HepG2 (cell line): Measurements from ENCODE around the gene SETD5. TPM values are rescaled to one million over a fixed set of nuclear protein-coding genes. Genes with fewer than 3 reads are reported as not detected.

Experiments
- AHR ChIP-seq: IDR thresholded peaks from 2 replicates; pipeline ENCODE4 v1.6.1; 2018; ENCODE audit warnings: missing genetic modification reagents, missing compliant biosample characterization
- CCAR2 ChIP-seq: fragments of 200-400 bp; formaldehyde crosslinking; optimal IDR thresholded peaks from 2 replicates; pipeline ENCODE3; 2018; ENCODE audit warnings: low read depth, mild to moderate bottlenecking, low read length, moderate library complexity
- MAFF ChIP-seq: IDR thresholded peaks from 2 replicates; pipeline ENCODE4 v1.6.1; 2011; ENCODE audit warnings: low read depth, low read length, improper control_type of control experiment
- PAWR ChIP-seq: sonication (generic); formaldehyde crosslinking; IDR thresholded peaks from 2 replicates; pipeline ENCODE4 v1.4.0; 2020; ENCODE audit warnings: missing genetic modification reagents, mild to moderate bottlenecking, borderline replicate concordance
- ZNF253 ChIP-seq: sonication (generic); formaldehyde crosslinking; IDR thresholded peaks from 2 replicates; pipeline ENCODE4 v1.8.0; 2022; ENCODE audit warnings: mild to moderate bottlenecking, missing genetic modification reagents, borderline replicate concordance
- ZNF496 ChIP-seq: sonication (generic); formaldehyde crosslinking; IDR thresholded peaks from 2 replicates; pipeline ENCODE4 v1.8.1; 2023; ENCODE audit warnings: mild to moderate bottlenecking, moderate library complexity, missing genetic modification reagents; ENCODE audit not compliant: insufficient replicate concordance
- ZNF558 ChIP-seq: sonication (generic); formaldehyde crosslinking; IDR thresholded peaks from 2 replicates; pipeline ENCODE4 v1.9.0; 2022; ENCODE audit warnings: mild to moderate bottlenecking, missing genetic modification reagents, borderline replicate concordance
- polyA plus RNA-seq, 8 experiments: library from polyadenylated mRNA; depleted of rRNA in 3 of 8; stranded (reverse) in 7 of 8; unstranded in 1 of 8; fragments of >200 nt; fragmentation: Illumina TruSeq in 4 of 8; extraction: Trizol in 4 of 8; gene quantifications; 2 replicates each; pipeline versions ENCODE4 v1.2.1 to v1.2.3, GENCODE V29; 2011 to 2016; ENCODE audit warnings: low read depth in 4 of 8, missing spikeins in 1 of 8, mixed read lengths in 1 of 8; ENCODE audit not compliant: insufficient read depth in 1 of 8
- total RNA-seq, 5 experiments: library from RNA; depleted of rRNA; stranded (reverse); fragments of >200 nt; fragmentation: Illumina TruSeq; extraction: Trizol; gene quantifications; 2 replicates each; pipeline ENCODE4 v1.2.3, GENCODE V29; 2016; ENCODE audit warnings: low read depth in 1 of 5
- TF ChIP-seq, protein P1 (sequence below): sonication (generic); formaldehyde crosslinking; IDR thresholded peaks from 2 replicates; pipeline ENCODE4 v1.4.0; 2020; ENCODE audit warnings: missing genetic modification reagents
- TF ChIP-seq, protein P2 (sequence below): sonication (generic); formaldehyde crosslinking; IDR thresholded peaks from 2 replicates; pipeline ENCODE4 v1.8.1; 2022; ENCODE audit warnings: low read depth, mild to moderate bottlenecking, missing genetic modification reagents
- TF ChIP-seq, protein P3 (sequence below): sonication (generic); formaldehyde crosslinking; conservative IDR thresholded peaks from 2 replicates; pipeline ENCODE4 v1.8.0; 2022; ENCODE audit warnings: low read depth, missing genetic modification reagents
- TF ChIP-seq, protein P4 (sequence below): sonication (generic); formaldehyde crosslinking; IDR thresholded peaks from 2 replicates; pipeline ENCODE4 v1.4.0; 2020; ENCODE audit warnings: missing genetic modification reagents; ENCODE audit errors: not compliant biosample characterization
- TF ChIP-seq, protein P5 (sequence below): sonication (generic); formaldehyde crosslinking; IDR thresholded peaks from 2 replicates; pipeline ENCODE4 v1.4.0; 2020; ENCODE audit warnings: mild to moderate bottlenecking, missing genetic modification reagents
- TF ChIP-seq, protein P6 (sequence below): sonication (generic); formaldehyde crosslinking; IDR thresholded peaks from 2 replicates; pipeline ENCODE4 v1.4.0; 2020; ENCODE audit warnings: missing genetic modification reagents
- TF ChIP-seq, protein P7 (sequence below): sonication (generic); formaldehyde crosslinking; conservative IDR thresholded peaks from 2 replicates; pipeline ENCODE4 v1.4.0; 2020; ENCODE audit warnings: missing genetic modification reagents

Gene SETD5
- total and polyA plus RNA-seq, 2 of the 13 experiments (the other 11 are each of a cell fraction or from before 2014, with no cell fraction given) = 46.8 to 95.8 TPM

DNA sequence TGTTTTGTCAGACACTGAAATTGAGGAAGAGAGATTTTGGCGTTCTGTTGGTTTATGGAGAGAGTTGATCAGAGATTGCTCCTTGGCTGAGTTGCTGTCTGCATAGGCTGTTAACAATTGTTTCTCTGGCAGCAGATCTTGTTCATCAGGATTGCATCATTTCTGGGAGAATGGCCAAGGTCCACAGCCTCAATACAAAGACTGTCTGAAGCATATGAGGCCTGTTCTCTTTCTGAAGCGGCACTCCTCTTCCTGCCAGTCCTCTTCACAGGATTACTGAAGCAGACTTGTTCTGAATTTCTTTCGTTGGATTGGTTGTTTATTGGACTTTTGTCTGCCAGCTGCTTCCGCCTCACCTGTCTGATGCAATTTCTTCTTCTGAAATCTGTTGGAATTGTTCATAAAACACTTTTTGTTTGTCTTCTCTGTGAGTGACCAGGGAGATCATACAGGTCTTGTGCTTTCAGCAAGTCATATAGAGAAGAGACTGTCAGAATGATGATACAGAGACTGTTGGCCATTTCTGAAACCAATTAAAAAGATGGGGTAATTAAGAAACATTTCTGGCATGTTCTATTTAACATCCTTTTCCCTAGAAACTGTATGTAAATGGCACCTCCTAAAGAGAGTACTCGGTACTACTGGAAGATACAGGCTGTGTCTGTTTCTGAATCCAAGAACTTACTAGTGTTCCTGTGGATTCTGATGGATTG is 25.5 kb downstream of the SETD5 start (continued):
- TF ChIP-seq, protein P1, sequence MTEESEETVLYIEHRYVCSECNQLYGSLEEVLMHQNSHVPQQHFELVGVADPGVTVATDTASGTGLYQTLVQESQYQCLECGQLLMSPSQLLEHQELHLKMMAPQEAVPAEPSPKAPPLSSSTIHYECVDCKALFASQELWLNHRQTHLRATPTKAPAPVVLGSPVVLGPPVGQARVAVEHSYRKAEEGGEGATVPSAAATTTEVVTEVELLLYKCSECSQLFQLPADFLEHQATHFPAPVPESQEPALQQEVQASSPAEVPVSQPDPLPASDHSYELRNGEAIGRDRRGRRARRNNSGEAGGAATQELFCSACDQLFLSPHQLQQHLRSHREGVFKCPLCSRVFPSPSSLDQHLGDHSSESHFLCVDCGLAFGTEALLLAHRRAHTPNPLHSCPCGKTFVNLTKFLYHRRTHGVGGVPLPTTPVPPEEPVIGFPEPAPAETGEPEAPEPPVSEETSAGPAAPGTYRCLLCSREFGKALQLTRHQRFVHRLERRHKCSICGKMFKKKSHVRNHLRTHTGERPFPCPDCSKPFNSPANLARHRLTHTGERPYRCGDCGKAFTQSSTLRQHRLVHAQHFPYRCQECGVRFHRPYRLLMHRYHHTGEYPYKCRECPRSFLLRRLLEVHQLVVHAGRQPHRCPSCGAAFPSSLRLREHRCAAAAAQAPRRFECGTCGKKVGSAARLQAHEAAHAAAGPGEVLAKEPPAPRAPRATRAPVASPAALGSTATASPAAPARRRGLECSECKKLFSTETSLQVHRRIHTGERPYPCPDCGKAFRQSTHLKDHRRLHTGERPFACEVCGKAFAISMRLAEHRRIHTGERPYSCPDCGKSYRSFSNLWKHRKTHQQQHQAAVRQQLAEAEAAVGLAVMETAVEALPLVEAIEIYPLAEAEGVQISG (CRISPR knock-in tag) = peak; percentile 79
- TF ChIP-seq CCAR2 (no peak), MAFF (no peak), ZNF253 (CRISPR knock-in tag) (no peak), ZNF558 (CRISPR knock-in tag) (no peak), PAWR (CRISPR knock-in tag) (no peak), AHR (no peak), ZNF496 (CRISPR knock-in tag) (no peak)
- TF ChIP-seq, protein P2, sequence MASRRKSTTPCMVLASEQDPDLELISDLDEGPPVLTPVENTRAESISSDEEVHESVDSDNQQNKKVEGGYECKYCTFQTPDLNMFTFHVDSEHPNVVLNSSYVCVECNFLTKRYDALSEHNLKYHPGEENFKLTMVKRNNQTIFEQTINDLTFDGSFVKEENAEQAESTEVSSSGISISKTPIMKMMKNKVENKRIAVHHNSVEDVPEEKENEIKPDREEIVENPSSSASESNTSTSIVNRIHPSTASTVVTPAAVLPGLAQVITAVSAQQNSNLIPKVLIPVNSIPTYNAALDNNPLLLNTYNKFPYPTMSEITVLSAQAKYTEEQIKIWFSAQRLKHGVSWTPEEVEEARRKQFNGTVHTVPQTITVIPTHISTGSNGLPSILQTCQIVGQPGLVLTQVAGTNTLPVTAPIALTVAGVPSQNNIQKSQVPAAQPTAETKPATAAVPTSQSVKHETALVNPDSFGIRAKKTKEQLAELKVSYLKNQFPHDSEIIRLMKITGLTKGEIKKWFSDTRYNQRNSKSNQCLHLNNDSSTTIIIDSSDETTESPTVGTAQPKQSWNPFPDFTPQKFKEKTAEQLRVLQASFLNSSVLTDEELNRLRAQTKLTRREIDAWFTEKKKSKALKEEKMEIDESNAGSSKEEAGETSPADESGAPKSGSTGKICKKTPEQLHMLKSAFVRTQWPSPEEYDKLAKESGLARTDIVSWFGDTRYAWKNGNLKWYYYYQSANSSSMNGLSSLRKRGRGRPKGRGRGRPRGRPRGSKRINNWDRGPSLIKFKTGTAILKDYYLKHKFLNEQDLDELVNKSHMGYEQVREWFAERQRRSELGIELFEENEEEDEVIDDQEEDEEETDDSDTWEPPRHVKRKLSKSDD (CRISPR knock-in tag) = 0 out of 2 replicates have a peak, but pooled peaks have one; percentile 28
- TF ChIP-seq, protein P3, sequence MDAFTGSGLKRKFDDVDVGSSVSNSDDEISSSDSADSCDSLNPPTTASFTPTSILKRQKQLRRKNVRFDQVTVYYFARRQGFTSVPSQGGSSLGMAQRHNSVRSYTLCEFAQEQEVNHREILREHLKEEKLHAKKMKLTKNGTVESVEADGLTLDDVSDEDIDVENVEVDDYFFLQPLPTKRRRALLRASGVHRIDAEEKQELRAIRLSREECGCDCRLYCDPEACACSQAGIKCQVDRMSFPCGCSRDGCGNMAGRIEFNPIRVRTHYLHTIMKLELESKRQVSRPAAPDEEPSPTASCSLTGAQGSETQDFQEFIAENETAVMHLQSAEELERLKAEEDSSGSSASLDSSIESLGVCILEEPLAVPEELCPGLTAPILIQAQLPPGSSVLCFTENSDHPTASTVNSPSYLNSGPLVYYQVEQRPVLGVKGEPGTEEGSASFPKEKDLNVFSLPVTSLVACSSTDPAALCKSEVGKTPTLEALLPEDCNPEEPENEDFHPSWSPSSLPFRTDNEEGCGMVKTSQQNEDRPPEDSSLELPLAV = no peak
- TF ChIP-seq, protein P4, sequence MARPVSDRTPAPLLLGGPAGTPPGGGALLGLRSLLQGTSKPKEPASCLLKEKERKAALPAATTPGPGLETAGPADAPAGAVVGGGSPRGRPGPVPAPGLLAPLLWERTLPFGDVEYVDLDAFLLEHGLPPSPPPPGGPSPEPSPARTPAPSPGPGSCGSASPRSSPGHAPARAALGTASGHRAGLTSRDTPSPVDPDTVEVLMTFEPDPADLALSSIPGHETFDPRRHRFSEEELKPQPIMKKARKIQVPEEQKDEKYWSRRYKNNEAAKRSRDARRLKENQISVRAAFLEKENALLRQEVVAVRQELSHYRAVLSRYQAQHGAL = no peak
- TF ChIP-seq, protein P5, sequence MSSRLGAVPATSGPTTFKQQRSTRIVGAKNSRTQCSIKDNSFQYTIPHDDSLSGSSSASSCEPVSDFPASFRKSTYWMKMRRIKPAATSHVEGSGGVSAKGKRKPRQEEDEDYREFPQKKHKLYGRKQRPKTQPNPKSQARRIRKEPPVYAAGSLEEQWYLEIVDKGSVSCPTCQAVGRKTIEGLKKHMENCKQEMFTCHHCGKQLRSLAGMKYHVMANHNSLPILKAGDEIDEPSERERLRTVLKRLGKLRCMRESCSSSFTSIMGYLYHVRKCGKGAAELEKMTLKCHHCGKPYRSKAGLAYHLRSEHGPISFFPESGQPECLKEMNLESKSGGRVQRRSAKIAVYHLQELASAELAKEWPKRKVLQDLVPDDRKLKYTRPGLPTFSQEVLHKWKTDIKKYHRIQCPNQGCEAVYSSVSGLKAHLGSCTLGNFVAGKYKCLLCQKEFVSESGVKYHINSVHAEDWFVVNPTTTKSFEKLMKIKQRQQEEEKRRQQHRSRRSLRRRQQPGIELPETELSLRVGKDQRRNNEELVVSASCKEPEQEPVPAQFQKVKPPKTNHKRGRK (CRISPR knock-in tag) = no peak
- TF ChIP-seq, protein P6, sequence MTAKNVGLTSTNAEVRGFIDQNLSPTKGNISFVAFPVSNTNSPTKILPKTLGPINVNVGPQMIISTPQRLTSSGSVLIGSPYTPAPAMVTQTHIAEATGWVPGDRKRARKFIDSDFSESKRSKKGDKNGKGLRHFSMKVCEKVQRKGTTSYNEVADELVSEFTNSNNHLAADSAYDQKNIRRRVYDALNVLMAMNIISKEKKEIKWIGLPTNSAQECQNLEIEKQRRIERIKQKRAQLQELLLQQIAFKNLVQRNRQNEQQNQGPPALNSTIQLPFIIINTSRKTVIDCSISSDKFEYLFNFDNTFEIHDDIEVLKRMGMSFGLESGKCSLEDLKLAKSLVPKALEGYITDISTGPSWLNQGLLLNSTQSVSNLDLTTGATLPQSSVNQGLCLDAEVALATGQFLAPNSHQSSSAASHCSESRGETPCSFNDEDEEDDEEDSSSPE (CRISPR knock-in tag) = no peak
- TF ChIP-seq, protein P7, sequence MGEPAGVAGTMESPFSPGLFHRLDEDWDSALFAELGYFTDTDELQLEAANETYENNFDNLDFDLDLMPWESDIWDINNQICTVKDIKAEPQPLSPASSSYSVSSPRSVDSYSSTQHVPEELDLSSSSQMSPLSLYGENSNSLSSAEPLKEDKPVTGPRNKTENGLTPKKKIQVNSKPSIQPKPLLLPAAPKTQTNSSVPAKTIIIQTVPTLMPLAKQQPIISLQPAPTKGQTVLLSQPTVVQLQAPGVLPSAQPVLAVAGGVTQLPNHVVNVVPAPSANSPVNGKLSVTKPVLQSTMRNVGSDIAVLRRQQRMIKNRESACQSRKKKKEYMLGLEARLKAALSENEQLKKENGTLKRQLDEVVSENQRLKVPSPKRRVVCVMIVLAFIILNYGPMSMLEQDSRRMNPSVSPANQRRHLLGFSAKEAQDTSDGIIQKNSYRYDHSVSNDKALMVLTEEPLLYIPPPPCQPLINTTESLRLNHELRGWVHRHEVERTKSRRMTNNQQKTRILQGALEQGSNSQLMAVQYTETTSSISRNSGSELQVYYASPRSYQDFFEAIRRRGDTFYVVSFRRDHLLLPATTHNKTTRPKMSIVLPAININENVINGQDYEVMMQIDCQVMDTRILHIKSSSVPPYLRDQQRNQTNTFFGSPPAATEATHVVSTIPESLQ (CRISPR knock-in tag) = no peak; the same call in 1 of the 2 replicates
